ENCODE results near the gene TMEM250.

The TMEM250 gene

GRCh38 chr9:136087741-136088480, 30.8 kb downstream of the TMEM250 start:
- H3K4me1 ChIP-seq (ENCODE audit: control insufficient read depth, insufficient read depth, low read length): peaks cover 13% of the 10 kb centered on the region
- DNase-seq (ENCODE audit: low read depth, low spot score): no peak
- H3K9me3 ChIP-seq (ENCODE audit: control insufficient read depth, insufficient read depth, low read length): no peaks in the 10 kb centered on the region
- no peaks in the 10 kb centered on the region for H3K27me3 ChIP-seq (ENCODE audit: control insufficient read depth, insufficient read depth, low read length)
- no CpG with 5 or more reads among the region's 24 CpGs for WGBS (ENCODE audit: insufficient coverage, insufficient read length)
- no peaks in the 10 kb centered on the region for H3K36me3 ChIP-seq (ENCODE audit: control insufficient read depth, insufficient read depth, low read length)
- H3K27ac ChIP-seq (ENCODE audit: low read length): no peak overlapping the region
- H3K4me3 ChIP-seq (ENCODE audit: low read length): no peak overlapping the region

DNA sequence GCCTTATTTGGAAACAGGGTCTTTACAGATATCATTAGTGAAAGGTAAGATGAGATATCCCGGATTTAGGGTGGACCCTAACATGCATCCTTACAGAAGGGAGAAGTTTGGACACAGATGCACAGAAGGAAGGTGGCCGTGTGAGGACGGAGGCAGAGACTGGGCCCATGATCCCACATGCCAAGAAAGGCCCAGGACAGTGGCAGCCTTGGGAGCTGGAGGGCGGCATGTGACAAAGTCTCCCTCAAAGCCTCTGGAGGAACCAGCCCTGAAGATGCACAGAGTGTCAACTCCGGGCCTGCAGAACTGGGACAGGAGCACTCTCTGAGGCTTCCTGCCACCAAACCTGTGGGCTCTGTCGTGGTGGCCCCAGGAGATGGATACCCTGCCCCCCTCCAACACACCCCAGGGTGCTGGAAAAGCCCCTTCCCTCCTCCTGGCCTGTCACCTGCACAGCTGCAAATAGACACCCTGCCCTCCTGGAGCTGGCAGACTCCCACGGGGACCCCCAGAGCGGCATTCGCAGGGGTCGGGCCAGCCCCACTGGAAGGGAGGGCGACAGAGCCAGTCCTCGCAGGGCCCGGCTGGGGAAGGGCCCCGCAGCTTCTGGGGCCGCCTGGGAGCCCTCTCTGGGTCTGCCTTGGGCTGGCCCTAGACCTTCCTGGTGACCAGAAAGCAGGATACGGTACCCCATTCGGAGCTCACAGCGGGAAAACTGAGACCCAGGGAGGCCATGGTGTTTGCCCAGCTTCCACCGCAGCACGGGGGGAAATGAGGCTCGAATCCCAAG, 31.5 kb downstream of the TMEM250 start:
- WGBS (ENCODE audit: insufficient coverage, insufficient read length): no CpG with 5 or more reads among the region's 21 CpGs
- H3K4me1 ChIP-seq (ENCODE audit: control insufficient read depth, insufficient read depth, low read length): peaks cover 11% of the 10 kb centered on the region; the same call in 1 of the 2 replicates
- no peak overlapping the region for H3K4me3 ChIP-seq (ENCODE audit: low read length)
- DNase-seq (ENCODE audit: low read depth, low spot score): no peak
- no peaks in the 10 kb centered on the region for H3K27me3 ChIP-seq (ENCODE audit: control insufficient read depth, insufficient read depth, low read length)
- H3K36me3 ChIP-seq (ENCODE audit: control insufficient read depth, insufficient read depth, low read length): no peaks in the 10 kb centered on the region
- no peaks in the 10 kb centered on the region for H3K9me3 ChIP-seq (ENCODE audit: control insufficient read depth, insufficient read depth, low read length)
- H3K27ac ChIP-seq (ENCODE audit: low read length): no peak overlapping the region

DNA sequence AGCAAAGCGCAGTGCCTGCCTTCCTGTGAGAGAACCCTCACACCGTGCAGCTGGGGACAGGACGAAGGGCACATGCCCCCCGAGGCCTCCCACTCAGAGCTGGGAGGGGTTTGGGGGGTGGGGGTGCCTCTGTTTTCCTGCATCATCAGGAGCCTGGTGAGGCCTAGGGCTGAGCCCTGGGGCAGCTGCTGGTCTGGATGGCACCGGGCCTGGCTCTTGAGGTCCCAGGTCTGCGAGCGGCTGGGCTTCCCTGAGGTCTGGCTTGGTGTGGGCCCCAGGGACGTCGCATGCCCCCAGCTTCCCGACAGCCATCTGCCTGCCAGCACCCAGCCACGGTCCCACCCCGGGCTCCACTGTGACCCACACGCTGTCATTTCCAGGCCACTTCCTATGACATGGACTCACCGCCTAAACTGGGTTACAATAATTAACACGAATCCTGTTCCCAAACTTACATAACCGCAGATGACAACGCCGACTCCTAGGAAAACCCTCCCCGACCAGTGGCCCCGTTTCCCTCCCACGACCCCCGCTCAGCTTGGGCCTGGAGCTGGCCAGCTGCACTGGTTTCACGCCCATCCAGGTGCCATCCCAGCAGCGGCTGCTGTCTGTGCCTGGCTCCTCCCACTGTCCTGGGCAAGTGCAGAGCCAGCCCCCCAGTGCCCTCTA, 32.3 kb downstream of the TMEM250 start:
- H3K9me3 ChIP-seq (ENCODE audit: control insufficient read depth, insufficient read depth, low read length): no peaks in the 10 kb centered on the region
- WGBS (ENCODE audit: insufficient coverage, insufficient read length): no CpG with 5 or more reads among the region's 24 CpGs

DNA sequence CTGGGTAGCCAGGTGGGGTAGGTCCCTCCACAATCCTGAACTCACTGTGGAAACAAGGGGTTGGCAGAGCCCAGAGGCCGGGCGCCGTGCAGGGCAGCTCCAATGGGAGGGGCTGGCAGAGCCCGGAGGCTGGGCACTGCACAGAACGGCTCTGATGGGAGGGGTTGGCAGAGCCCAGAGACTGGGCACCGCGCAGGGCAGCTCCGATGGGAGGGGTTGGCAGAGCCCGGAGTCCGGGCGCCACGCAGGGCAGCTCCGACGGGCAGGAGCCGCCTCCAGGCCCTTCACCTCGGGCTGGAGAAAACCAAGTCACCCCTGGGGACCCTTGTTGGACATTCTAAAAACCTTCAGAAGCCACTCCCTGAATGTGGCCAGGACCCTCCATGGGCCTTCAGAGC, 32.9 kb downstream of the TMEM250 start:
- H3K4me3 ChIP-seq (ENCODE audit: low read length): no peak overlapping the region
- H3K36me3 ChIP-seq (ENCODE audit: control insufficient read depth, insufficient read depth, low read length): no peaks in the 10 kb centered on the region
- no peak for DNase-seq (ENCODE audit: low read depth, low spot score)
- H3K9me3 ChIP-seq (ENCODE audit: control insufficient read depth, insufficient read depth, low read length): no peaks in the 10 kb centered on the region
- peaks cover 6% of the 10 kb centered on the region; the same call in 1 of the 2 replicates for H3K4me1 ChIP-seq (ENCODE audit: control insufficient read depth, insufficient read depth, low read length)
- no peaks in the 10 kb centered on the region for H3K27me3 ChIP-seq (ENCODE audit: control insufficient read depth, insufficient read depth, low read length)
- H3K27ac ChIP-seq (ENCODE audit: low read length): no peak overlapping the region
- no CpG with 5 or more reads among the region's 16 CpGs for WGBS (ENCODE audit: insufficient coverage, insufficient read length)

More for the DNA sequence above, 32.3 kb downstream of the TMEM250 start:
- DNase-seq (ENCODE audit: low read depth, low spot score): no peak
- no peaks in the 10 kb centered on the region for H3K36me3 ChIP-seq (ENCODE audit: control insufficient read depth, insufficient read depth, low read length)
- H3K4me1 ChIP-seq (ENCODE audit: control insufficient read depth, insufficient read depth, low read length): peaks cover 9% of the 10 kb centered on the region; the same call in 1 of the 2 replicates
- no peaks in the 10 kb centered on the region for H3K27me3 ChIP-seq (ENCODE audit: control insufficient read depth, insufficient read depth, low read length)
- no peak overlapping the region for H3K4me3 ChIP-seq (ENCODE audit: low read length)
- H3K27ac ChIP-seq (ENCODE audit: low read length): no peak overlapping the region

- Histone ChIP-seq H3K4me3 (ENCODE audit: low read length) (no peak overlapping the region), H3K4me1 (ENCODE audit: control insufficient read depth, insufficient read depth, low read length) (0 out of 2 replicates have a peak, but pooled peaks cover 2% of the 10 kb centered on the region), H3K36me3 (ENCODE audit: control insufficient read depth, insufficient read depth, low read length) (no peaks in the 10 kb centered on the region), H3K27me3 (ENCODE audit: control insufficient read depth, insufficient read depth, low read length) (no peaks in the 10 kb centered on the region), H3K9me3 (ENCODE audit: control insufficient read depth, insufficient read depth, low read length) (no peaks in the 10 kb centered on the region), H3K27ac (ENCODE audit: low read length) (no peak overlapping the region)
- WGBS (ENCODE audit: insufficient coverage, insufficient read length): no CpG with 5 or more reads among the region's 33 CpGs
- DNase-seq (ENCODE audit: low read depth, low spot score): no peak
These were observed 34.4 kb downstream of the TMEM250 start for GRCh38 chr9:136084063-136084944.

DNA sequence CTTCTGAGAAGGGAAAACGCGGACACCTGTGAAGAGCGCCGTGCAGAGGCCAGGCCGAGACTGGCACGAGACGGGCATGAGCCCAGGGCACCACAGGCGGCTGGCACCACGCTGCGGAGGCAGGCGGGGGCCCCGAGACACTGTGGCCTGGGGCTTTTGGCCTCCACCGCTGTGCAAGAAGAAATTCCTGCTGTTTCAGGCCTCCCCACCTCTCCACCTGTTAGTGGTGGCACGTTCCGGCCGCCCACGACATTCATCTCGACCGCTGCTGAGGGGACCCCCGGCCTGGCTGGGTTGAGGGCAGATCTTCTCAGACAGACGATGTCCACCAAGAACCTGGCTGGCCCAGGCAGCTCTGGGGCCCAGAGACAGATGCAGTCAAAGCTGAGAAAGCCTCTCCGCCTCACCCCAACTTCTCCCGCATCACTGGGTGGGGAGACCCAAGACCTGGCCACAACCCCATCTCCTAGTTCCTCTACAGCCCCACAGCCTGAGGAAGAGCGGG, 35.1 kb downstream of the TMEM250 start:
- H3K4me1 ChIP-seq (ENCODE audit: control insufficient read depth, insufficient read depth, low read length): 0 out of 2 replicates have a peak, but pooled peaks cover 2% of the 10 kb centered on the region
- no CpG with 5 or more reads among the region's 24 CpGs for WGBS (ENCODE audit: insufficient coverage, insufficient read length)

DNA sequence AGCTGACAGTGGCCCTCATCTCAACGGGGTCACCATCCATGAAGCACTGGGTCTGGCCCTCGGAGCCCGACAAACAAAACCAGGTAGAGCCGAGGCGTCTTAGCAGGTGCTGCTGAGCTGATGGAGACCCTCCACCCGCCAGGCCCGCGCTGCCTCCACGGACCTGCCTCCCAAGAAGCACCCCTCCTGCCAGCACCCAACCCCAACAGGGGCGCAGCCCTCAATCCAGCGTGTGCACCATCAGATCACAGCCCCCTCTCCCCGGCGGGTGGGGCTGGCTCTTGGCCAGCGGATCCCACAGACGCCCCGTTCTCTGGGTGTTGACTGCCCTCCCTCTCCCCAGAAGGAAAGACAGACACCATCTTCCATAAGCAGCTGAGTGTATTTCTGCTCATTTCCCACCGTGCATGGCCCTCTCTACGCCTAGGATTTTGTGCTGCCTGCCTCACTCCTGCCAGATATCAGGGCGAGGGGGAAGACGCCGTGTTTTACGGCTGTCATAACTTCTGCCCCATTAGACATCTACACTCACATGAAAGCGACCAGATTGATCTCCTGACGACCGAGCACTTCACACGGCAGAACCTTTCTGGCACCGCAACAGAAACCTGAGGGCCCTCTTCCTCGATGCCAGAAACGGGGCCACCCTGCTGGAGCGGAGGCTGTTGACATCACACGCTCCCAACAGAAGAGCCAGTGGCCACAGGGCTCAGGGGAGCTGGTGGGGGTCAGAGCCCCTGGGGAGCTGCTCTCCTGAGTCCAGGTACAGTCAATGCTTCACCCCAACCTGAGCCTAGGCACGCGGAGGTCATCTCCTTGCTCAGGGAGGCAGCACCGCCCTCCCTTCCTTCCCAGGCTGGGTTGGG, 35.9 kb downstream of the TMEM250 start:
- H3K36me3 ChIP-seq (ENCODE audit: control insufficient read depth, insufficient read depth, low read length): no peaks in the 10 kb centered on the region
- H3K4me1 ChIP-seq (ENCODE audit: control insufficient read depth, insufficient read depth, low read length): 0 out of 2 replicates have a peak, but pooled peaks cover 2% of the 10 kb centered on the region
- H3K27me3 ChIP-seq (ENCODE audit: control insufficient read depth, insufficient read depth, low read length): no peaks in the 10 kb centered on the region
- no peaks in the 10 kb centered on the region for H3K9me3 ChIP-seq (ENCODE audit: control insufficient read depth, insufficient read depth, low read length)
- no peak for DNase-seq (ENCODE audit: low read depth, low spot score)
- H3K4me3 ChIP-seq (ENCODE audit: low read length): no peak overlapping the region
- whole genome bisulfite sequencing (ENCODE audit: insufficient coverage, insufficient read length): no CpG with 5 or more reads among the region's 34 CpGs
- no peak overlapping the region for H3K27ac ChIP-seq (ENCODE audit: low read length)

More for the DNA sequence above, 35.1 kb downstream of the TMEM250 start:
- Histone ChIP-seq H3K27me3 (ENCODE audit: control insufficient read depth, insufficient read depth, low read length) (no peaks in the 10 kb centered on the region), H3K36me3 (ENCODE audit: control insufficient read depth, insufficient read depth, low read length) (no peaks in the 10 kb centered on the region), H3K27ac (ENCODE audit: low read length) (no peak overlapping the region), H3K4me3 (ENCODE audit: low read length) (no peak overlapping the region), H3K9me3 (ENCODE audit: control insufficient read depth, insufficient read depth, low read length) (no peaks in the 10 kb centered on the region)
- DNase-seq (ENCODE audit: low read depth, low spot score): no peak

DNA sequence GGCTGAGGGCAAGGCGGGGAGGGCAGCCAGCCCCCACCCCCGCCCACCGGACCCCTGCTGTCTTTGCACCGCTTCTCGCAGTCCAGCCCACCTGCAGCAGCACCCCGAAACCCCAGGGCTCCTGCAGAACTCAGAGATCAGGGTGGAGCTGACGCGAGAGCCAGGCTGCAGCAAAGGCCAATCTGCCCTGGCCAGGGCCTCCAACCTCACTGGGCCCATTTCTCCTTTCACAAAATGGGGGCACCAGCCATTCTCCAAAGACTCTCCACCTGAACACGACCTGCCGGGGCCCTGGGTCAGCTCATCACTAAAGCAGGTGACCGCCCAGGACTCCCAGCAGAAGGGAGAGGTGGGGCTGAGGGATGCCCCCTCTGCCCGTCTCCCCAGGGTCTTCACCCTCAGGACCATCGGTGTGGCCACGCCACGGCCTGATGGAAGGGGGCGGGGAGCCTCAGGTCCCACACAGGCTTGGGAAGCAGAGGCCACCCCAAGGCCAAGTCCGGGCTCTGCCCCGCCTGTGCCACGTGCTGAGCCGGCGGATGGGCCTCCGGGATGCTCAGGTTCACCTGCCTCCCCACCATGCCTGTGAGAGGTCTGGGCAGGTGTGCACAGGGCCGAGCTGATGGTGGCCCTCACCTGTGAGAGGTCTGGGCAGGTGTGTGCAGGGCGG, 36.7 kb downstream of the TMEM250 start:
- no peak overlapping the region for H3K4me3 ChIP-seq (ENCODE audit: low read length)
- H3K9me3 ChIP-seq (ENCODE audit: control insufficient read depth, insufficient read depth, low read length): no peaks in the 10 kb centered on the region
- H3K4me1 ChIP-seq (ENCODE audit: control insufficient read depth, insufficient read depth, low read length): 0 out of 2 replicates have a peak, but pooled peaks cover 2% of the 10 kb centered on the region
- no peaks in the 10 kb centered on the region for H3K27me3 ChIP-seq (ENCODE audit: control insufficient read depth, insufficient read depth, low read length)
- no peaks in the 10 kb centered on the region for H3K36me3 ChIP-seq (ENCODE audit: control insufficient read depth, insufficient read depth, low read length)
- no CpG with 5 or more reads among the region's 24 CpGs for WGBS (ENCODE audit: insufficient coverage, insufficient read length)
- no peak overlapping the region for H3K27ac ChIP-seq (ENCODE audit: low read length)
- no peak for DNase-seq (ENCODE audit: low read depth, low spot score)

All from iPS DF 6.9 (cell line).